K562 (cell line): Measurements from ENCODE around the gene UBR4. TPM values are rescaled to one million over a fixed set of nuclear protein-coding genes. Genes with fewer than 3 reads are reported as not detected.

Experiments
- ARID4B ChIP-seq: sonication (generic); formaldehyde crosslinking; IDR thresholded peaks from 2 replicates; pipeline ENCODE4 v1.8.0; 2022; ENCODE audit warnings: mild to moderate bottlenecking, missing genetic modification reagents
- BRD4 ChIP-seq: fragments of 200-600 bp; sonication (generic); IDR thresholded peaks from 2 replicates; pipeline ENCODE4 v1.6.1; 2017; ENCODE audit warnings: inconsistent platforms
- ESRRA ChIP-seq: fragments of 450-650 bp; IDR thresholded peaks from 2 replicates; pipeline ENCODE4 v1.6.1; 2014; ENCODE audit warnings: low read depth, mild to moderate bottlenecking, moderate library complexity, borderline replicate concordance
- ETV1 ChIP-seq: fragments of 450-650 bp; conservative IDR thresholded peaks from 2 replicates; pipeline ENCODE4 v1.6.1; 2016; ENCODE audit warnings: missing genetic modification characterization, control low read depth, low read depth, missing compliant biosample characterization
- FOXJ3 ChIP-seq: sonication (generic); formaldehyde crosslinking; IDR thresholded peaks from 2 replicates; pipeline ENCODE4 v1.4.0; 2020; ENCODE audit warnings: mild to moderate bottlenecking, missing genetic modification reagents
- MBD2 ChIP-seq: sonication (generic); IDR thresholded peaks from 2 replicates; pipeline ENCODE4 v1.6.1; 2016; ENCODE audit warnings: low read depth, borderline replicate concordance
- MCM7 ChIP-seq, 2 experiments: fragments of 450-650 bp; IDR thresholded peaks; 2 replicates each; pipeline ENCODE4 v1.6.1; 2016 to 2018
- NR2C2 ChIP-seq, 2 experiments: fragments of 200-800 bp in 1 of 2; sonication (Bioruptor generic) in 1 of 2; sonication (generic) in 1 of 2; formaldehyde crosslinking in 1 of 2; IDR thresholded peaks; 2 replicates each; pipeline versions ENCODE4 v1.6.1 to v1.8.0; 2016 to 2022; ENCODE audit warnings: mild to moderate bottlenecking in 1 of 2, missing compliant biosample characterization in 1 of 2, missing genetic modification characterization in 1 of 2, missing genetic modification reagents in 1 of 2
- TAF15 ChIP-seq: fragments of 200-400 bp; formaldehyde crosslinking; IDR thresholded peaks from 2 replicates; pipeline ENCODE4 v1.6.1; 2017; ENCODE audit warnings: mild to moderate bottlenecking, low read depth, low read length, moderate library complexity
- TBP ChIP-seq: optimal IDR thresholded peaks from 2 replicates; pipeline ENCODE3; 2011; ENCODE audit warnings: low read depth, low read length, improper control_type of control experiment
- THAP12 ChIP-seq: fragments of 250-450 bp; sonication (Bioruptor Pico); IDR thresholded peaks from 2 replicates; pipeline ENCODE4 v1.9.0; 2021; ENCODE audit warnings: mild to moderate bottlenecking, inconsistent platforms
- ZNF212 ChIP-seq: fragments of 450-650 bp; formaldehyde crosslinking; IDR thresholded peaks from 2 replicates; pipeline ENCODE4 v1.4.0; 2020; ENCODE audit warnings: mild to moderate bottlenecking
- ZNF23 ChIP-seq: fragments of 250-450 bp; sonication (Bioruptor Pico); IDR thresholded peaks from 2 replicates; pipeline ENCODE4 v1.4.0; 2020; ENCODE audit warnings: mild to moderate bottlenecking
- ZNF668 ChIP-seq: fragments of 250-450 bp; sonication (Bioruptor Pico); IDR thresholded peaks from 2 replicates; pipeline ENCODE4 v1.8.0; 2022; ENCODE audit warnings: mild to moderate bottlenecking, inconsistent platforms
- ZNF785 ChIP-seq: fragments of 250-450 bp; sonication (Bioruptor Pico); IDR thresholded peaks from 2 replicates; pipeline ENCODE4 v1.4.0; 2020; ENCODE audit warnings: mild to moderate bottlenecking
- polyA plus RNA-seq, 8 experiments: library from polyadenylated mRNA; depleted of rRNA in 4 of 8; stranded (reverse) in 5 of 8; unstranded in 3 of 8; fragments of >200 nt; fragmentation: Nextera tagmentation in 2 of 8; fragmentation: Illumina TruSeq in 1 of 8; extraction: Ambion mirVana in 2 of 8; extraction: Trizol in 1 of 8; gene quantifications; 2 replicates each; pipeline versions ENCODE4 v1.2.1 to v1.2.3, GENCODE V29; 2011 to 2014; ENCODE audit warnings: inconsistent platforms in 1 of 8, missing spikeins in 1 of 8
- total RNA-seq, 7 experiments: library from RNA; depleted of rRNA in 6 of 7; stranded (reverse); fragments of >200 nt in 6 of 7; fragmentation: Illumina TruSeq in 2 of 7; extraction: Trizol in 2 of 7; gene quantifications; 2 replicates each; pipeline versions ENCODE4 v1.2.1 to v1.2.3, GENCODE V29; 2011 to 2021; ENCODE audit warnings: low replicate concordance in 1 of 7
- TF ChIP-seq, protein P1 (sequence below): fragments of 450-650 bp; conservative IDR thresholded peaks from 2 replicates; pipeline ENCODE4 v1.6.1; 2016; ENCODE audit warnings: missing genetic modification characterization, low read depth, mild to moderate bottlenecking, control low read depth, missing compliant biosample characterization
- TF ChIP-seq, protein P2 (sequence below): fragments of 250-450 bp; sonication (Bioruptor Pico); IDR thresholded peaks from 2 replicates; pipeline ENCODE4 v1.5.1; 2021; ENCODE audit warnings: mild to moderate bottlenecking
- TF ChIP-seq, protein P3 (sequence below): fragments of 450-650 bp; IDR thresholded peaks from 2 replicates; pipeline ENCODE4 v1.6.1; 2016

UBR4 gene
- total and polyA plus RNA-seq, 9 of the 15 experiments (the other 6 are each of a cell fraction or from before 2014, with no cell fraction given): 55.4 to 277 (median 123) TPM

DNA sequence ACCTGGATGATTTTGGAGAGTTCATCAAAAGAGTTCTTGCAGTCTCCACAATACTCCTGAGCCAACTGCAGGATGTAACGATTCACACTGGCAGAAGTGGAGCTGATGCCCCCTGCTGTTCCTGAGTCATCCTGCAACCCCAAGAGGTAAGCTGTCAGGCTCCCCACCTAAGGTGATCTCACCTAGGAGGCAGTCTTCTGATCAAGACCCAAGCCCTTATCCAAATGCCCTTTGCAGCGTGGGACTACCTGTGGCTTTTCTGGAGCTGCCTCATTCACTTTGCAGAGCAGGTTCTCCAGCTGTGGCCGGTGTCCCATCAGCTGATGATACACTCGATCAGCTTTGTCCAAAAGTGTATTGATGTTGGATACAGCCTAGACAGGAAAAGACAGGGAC is 96.4 kb downstream of the UBR4 start (continued):
- TF ChIP-seq THAP12 (CRISPR knock-in tag) (0 out of 2 replicates have a peak, but pooled peaks have one; percentile 7), NR2C2 (CRISPR knock-in tag; IDR thresholded peaks at IDR 0.05) (no peak), NR2C2 (tag; IDR thresholded peaks at IDR 0.05) (no peak), TBP (no peak), ZNF785 (CRISPR knock-in tag) (no peak), ARID4B (CRISPR knock-in tag) (no peak), ETV1 (no peak), TAF15 (no peak), MBD2 (no peak), MCM7 (IDR thresholded peaks at IDR 0.05) (no peak), ESRRA (no peak), ZNF212 (no peak), FOXJ3 (CRISPR knock-in tag) (no peak), ZNF23 (CRISPR knock-in tag) (no peak), BRD4 (no peak), ZNF668 (CRISPR knock-in tag) (no peak)
- TF ChIP-seq, protein P1, sequence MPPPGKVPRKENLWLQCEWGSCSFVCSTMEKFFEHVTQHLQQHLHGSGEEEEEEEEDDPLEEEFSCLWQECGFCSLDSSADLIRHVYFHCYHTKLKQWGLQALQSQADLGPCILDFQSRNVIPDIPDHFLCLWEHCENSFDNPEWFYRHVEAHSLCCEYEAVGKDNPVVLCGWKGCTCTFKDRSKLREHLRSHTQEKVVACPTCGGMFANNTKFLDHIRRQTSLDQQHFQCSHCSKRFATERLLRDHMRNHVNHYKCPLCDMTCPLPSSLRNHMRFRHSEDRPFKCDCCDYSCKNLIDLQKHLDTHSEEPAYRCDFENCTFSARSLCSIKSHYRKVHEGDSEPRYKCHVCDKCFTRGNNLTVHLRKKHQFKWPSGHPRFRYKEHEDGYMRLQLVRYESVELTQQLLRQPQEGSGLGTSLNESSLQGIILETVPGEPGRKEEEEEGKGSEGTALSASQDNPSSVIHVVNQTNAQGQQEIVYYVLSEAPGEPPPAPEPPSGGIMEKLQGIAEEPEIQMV (tag): no peak
- TF ChIP-seq, protein P2, sequence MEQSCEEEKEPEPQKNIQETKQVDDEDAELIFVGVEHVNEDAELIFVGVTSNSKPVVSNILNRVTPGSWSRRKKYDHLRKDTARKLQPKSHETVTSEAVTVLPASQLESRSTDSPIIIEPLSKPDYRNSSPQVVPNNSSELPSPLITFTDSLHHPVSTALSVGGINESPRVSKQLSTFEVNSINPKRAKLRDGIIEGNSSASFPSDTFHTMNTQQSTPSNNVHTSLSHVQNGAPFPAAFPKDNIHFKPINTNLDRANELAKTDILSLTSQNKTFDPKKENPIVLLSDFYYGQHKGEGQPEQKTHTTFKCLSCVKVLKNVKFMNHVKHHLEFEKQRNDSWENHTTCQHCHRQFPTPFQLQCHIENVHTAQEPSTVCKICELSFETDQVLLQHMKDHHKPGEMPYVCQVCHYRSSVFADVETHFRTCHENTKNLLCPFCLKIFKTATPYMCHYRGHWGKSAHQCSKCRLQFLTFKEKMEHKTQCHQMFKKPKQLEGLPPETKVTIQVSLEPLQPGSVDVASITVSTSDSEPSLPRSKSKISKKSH (CRISPR knock-in tag): no peak
- TF ChIP-seq, protein P3, sequence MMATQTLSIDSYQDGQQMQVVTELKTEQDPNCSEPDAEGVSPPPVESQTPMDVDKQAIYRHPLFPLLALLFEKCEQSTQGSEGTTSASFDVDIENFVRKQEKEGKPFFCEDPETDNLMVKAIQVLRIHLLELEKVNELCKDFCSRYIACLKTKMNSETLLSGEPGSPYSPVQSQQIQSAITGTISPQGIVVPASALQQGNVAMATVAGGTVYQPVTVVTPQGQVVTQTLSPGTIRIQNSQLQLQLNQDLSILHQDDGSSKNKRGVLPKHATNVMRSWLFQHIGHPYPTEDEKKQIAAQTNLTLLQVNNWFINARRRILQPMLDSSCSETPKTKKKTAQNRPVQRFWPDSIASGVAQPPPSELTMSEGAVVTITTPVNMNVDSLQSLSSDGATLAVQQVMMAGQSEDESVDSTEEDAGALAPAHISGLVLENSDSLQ: 0 out of 2 replicates have a peak, but pooled peaks have one; percentile 30
